GM21737 (cell line): ENCODE measurements around the gene PON2.

Experiments used
- ATAC-seq: cut with Tn5 transposase; IDR thresholded peaks from one replicate; pipeline ENCODE4 v1.9.1; 2021; ENCODE audit warnings: mild to moderate bottlenecking, moderate library complexity; ENCODE audit not compliant: unreplicated experiment

PON2 gene

GRCh38 chr7:95446618-95447017, 11.8 kb upstream of the PON2 start:
- ATAC-seq = no peak

GRCh38 chr7:95444796-95445195, 10.0 kb upstream of the PON2 start:
- no peak for ATAC-seq

DNA sequence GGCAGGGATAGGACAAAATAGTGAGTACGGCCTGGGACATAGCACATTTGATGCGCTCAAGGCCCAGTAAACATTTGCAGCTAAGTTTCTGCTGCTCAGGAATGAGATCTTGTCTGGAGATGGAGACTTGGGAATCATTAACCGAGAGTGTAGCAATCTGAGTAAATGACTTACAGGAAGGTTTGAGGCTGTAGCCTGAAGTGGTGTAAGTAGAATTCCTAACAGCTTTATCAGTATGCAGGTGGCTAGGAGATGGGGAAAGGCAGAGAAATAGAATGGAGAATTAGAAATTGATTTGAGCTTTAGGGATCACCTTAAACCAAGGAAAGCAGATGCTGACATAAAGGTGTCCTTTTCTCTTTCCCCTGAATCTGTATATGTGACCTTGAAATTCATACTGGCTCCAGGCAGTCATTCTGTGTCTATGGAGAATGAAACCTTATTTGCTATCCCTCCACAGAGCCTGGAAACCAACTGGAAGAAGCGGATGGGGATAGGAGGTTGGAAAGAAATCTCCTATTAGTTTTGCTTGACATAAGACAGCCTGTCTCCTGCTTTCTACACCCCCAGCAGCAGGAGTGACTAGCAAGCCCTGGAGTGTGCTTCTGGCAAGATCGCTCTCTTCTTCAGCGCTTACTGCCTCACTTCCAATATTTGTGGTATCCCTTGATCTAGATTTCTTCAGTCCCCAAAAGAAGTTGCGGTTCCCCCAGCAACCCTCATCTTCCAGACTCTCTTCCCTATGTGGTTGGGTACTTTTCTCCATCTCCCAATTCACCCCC, 6.4 kb upstream of the PON2 start:
- no peak for ATAC-seq

DNA sequence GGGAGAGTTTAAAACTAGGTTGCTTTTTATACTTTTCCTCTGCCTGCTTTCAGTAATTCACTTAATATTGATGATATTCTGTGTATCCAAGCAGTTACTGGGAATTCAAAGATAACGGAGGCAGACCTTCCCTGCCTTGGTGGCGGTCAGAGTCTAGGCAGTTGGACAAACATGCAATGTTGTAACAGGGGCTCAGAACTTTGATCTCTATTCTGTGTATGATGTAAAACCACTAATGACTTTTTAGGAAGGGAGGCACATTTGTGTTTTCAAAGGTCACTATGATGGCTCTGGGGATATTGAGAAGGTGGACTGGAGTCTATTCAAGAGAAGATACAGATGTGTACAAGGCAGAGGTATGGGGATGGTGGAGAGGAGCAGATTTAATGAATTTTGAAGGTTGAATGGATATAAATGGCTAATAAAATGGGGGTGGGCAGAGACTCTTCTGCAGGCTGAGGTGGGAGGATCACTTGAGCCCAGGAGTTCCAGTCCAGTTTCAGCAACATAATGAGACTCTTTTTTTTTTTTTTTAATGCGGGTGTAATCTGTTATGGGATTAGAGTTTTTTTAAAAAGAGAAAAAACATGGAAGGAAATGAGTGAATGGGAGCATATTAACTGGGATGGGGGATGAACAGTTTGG, 5.7 kb upstream of the PON2 start:
- no peak for ATAC-seq

DNA sequence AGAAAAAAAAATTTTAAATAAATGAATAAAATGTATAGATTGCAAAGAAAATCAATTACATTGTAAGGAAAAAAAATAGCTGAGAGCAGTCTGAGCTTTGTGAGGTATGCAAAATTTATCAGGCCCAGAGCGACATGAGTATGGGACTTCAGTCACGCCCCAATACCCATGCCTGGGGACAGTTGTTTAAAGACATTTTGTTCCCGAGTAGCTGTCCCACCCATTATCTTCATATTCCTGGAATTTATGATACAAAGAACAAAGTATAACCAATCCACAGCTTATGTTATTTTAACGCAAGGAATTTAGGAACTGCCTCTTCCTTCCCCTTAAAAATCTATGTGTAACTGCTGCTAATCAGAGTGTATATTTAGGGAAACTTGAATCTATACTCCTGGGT, 1.6 kb upstream of the PON2 start:
- no peak for ATAC-seq

GRCh38 chr7:95435422-95435780, 573 bp upstream of the PON2 start:
- ATAC-seq = no peak

- no peak for ATAC-seq
Observed at GRCh38 chr7:95433952-95434556, 774 bp downstream of the PON2 start.

DNA sequence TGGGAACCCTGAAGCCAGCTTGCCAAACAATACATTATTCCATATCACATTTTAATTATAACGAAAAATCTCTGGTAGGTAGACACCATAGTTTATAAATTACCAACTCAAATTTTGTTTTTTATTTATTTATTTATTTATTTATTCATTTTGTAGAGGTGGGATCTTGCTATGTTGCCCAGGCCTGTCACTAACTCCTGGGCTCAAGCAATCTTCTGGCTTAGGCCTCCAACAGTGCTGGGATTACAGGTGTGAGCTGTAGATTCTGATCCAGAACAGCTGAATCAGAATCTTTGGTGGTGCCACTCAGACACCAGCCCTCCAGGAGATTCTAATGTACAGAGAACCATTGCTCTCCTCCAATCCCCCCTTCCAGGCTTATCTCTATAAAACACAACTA, 1.7 kb downstream of the PON2 start:
- no peak for ATAC-seq

DNA sequence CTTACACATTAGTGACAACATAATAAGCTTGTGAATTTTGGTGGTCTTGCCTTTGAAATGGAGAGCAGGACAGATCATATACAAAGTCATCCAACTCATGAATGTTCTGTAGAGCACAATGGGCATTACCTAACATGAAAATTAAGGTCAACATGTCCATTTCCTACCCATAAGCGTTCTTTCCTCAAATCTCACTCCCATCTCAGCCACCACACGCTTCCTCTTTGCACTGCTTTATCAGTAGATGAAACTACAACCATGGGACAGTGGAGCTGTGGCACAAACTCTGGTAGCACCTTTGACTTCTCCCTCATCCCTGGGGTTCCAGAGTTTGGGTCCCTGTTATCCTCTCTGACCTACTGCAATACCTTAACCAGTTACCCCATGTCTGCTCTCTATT, 2.2 kb downstream of the PON2 start:
- ATAC-seq = no peak

DNA sequence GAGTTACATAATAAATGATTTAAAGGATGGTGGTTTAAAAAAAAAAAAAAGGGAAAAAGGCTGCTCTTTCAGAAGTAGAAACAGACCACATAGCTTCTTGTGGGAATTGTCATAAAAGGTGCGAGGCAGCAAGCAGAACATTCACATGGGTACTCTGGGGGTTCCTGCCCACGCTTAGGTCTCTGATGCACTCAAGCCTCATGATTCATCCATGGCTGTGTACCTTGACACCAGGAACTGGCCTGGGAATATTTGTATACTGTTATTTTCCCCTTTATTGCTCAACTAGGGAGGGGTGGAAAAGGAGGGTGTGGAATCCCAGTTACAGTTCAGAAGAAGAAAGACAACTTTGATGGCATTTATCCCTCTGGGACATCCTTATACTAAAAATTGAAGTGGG, 4.0 kb downstream of the PON2 start:
- no peak for ATAC-seq

- no peak for ATAC-seq
Observed at GRCh38 chr7:95429241-95429990, 5.4 kb downstream of the PON2 start.

GRCh38 chr7:95427914-95428516, 6.8 kb downstream of the PON2 start:
- ATAC-seq = no peak

DNA sequence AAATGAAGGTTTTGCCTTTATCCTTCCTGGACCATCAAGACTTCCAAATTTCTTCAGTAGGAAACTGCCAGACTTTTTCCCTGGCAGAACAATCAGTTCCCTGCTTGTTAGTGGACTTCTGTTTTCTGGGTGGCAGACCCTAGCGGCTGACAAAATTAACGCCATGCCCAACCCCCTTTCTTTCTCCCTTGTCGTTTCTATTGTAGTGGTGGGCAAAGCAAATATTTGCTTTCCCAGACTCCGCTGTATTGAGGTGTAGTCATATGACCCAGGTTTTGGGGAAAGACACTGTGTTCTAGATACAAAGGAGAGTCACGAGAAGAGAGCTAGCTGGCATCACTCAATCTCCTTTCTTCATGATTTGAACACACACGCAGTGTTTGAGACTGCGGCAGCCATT, 7.7 kb downstream of the PON2 start:
- no peak for ATAC-seq

DNA sequence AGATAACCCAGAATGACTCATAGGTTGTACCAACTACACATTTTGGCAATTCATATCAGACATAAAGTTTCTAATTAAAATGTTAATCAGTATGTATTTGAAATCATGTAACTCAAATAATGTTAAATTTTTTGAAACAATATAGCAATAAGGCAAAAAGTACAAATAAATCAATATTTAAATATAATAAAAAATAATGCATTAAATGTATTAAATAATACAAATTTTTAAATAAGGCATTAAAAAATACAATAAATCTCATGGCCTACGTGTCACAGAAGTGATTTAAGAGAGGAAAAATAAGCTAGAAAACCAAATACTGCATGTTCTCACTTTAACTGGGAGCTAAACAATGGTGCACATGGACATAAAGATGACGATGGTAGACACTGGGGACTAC, 9.1 kb downstream of the PON2 start:
- ATAC-seq = no peak

- ATAC-seq = no peak
Observed at GRCh38 chr7:95424716-95425115, 10.1 kb downstream of the PON2 start.

DNA sequence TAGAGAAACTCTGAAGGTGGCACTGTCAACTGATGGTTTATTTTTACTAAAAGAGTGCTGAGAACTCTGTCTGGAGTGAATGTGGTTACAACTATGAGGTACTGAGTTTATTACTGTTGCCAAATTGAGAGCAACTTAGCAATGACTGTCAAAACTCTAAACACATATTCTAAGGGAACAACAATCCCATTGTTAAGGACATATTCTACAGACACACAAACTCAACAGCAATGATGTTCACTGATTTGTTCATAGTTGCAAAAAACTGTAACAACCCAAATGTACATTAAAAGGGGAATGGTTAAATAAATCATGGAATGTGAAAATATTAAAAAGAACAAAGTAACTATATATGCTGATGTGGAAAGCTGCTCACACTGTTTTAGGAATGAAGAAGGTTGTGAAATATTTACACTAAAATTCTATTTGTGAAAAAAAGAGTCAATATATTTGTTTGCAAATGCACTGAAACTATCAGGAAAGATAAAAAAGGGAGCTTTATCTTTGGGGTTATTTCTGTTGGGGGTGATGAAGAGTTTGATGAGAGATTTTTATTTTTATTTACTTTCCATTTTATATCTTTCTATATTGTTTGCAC, 12.9 kb downstream of the PON2 start:
- ATAC-seq = no peak

DNA sequence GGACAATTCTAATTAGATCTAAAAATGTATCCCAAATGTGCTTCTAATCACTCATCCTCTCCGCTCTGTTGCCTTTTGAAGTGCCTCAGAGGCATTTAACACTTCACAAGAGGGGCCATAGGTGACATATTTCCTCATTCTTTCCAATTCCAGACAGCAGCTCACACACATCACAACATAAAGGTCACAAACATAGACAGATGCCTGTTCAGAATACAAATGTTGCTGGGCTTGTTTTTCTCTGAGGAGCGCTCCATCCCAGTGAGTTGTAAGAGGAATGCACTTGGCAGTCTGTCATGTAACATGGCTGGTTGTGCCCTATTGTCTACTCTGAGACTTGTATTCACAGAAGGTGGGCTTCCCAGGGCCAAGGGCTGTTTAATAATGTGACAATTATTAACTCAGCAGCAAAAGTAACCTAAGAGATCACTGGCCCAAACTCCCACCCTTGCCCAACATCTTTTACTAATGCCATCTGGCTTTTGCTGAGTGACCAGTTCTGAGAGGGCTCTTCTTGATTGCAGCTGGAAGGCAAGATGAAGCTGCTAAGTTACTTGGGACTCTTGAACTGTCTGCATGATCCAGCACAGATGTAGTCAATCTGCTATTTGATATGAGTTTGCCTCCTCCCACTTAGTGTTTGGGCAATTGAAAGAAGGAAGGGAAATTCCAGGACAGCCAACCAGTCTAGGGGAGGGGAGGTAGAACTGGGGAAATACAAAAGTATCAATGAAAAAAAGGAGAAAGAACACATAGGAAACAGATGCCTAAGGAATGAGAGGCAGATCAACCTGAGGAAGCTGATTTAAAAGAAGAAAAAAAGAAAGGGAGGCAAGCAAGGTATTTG, 13.6 kb downstream of the PON2 start:
- ATAC-seq = no peak

DNA sequence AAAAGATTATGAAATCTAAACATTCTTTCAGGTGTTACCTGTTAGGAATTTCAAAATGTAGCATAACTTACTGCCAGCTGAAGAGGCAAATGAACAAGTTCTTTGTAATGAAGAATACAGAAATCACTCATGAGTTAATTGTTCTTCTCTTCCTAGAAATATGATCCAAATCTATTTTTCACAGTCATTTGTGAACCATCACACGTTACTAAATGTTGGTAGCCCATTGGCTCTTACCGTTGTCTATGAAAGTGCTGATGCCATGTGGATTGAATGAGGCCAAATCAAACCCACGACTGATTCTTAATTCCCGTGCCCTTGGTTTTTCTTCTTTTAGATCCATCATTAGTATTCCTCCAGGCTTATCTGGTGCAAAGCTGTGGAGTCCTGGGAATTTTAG, 22.8 kb downstream of the PON2 start:
- no peak for ATAC-seq

DNA sequence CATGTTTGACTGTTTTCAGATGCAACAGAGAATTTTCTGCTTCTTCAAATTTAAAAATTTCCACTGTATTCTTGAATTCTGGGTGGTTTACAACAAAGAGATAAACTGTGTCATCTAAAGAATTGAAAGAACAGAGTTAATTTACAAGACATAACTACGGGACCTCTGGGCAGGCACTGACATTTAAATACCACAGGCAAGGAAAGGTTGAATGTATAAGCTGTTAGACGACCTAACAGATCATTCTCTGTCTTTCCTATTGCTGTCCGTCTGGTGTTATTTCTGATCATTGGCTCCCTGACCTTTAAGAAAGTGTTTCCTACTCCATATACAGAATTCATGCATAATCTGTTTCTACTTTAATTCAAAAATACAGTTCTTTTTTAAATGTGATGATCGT, 23.2 kb downstream of the PON2 start:
- no peak for ATAC-seq

GRCh38 chr7:95411036-95411435, 23.8 kb downstream of the PON2 start:
- ATAC-seq = no peak
